ENCODE results near the gene HAND1.
"Not testable (repeated sequence)": the region's sequence is repeated elsewhere in the genome, so short reads cannot be mapped to it uniquely, and the experiment has no call there.

The HAND1 gene

DNA sequence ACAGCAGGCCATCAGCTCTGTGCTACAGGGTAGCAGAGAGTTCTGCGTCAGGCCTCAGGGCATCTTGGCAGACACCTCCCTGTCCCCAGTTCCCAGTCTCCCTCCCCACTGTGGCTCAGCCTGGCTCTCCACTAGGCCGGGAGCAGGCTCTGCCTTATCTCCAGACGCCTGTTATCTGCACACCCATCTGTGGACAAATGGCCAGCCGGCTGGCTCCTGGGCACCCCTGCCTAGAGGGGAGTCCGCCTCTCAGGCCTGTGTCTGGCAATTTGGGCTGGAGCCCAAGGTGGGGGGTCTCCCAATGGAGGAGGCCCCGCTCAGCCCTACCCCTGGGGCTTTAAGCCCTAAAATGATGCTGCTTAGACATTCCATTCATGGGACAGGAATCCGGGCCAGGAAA, 39.2 kb upstream of the HAND1 start:
- no peak overlapping the region for H3K27ac ChIP-seq (ENCODE audit: low read depth, low read length)
- no peak overlapping the region for H3K9ac ChIP-seq (ENCODE audit: low read length)
- H4K20me1 ChIP-seq (ENCODE audit: low read depth, low read length), result no peaks in the 10 kb centered on the region
- H3K36me3 ChIP-seq (ENCODE audit: low read length), result no peaks in the 10 kb centered on the region
- no peaks in the 10 kb centered on the region for H3F3A ChIP-seq (ENCODE audit: insufficient read depth)
- no peaks in the 10 kb centered on the region for H3K9me3 ChIP-seq (ENCODE audit: insufficient read depth, low read length)
- H3K9me2 ChIP-seq (replicated peaks; ENCODE audit: insufficient read depth, low read length), result no peaks in the 10 kb centered on the region
- H3K79me2 ChIP-seq (ENCODE audit: insufficient read depth, low read length), result no peaks in the 10 kb centered on the region
- no peak overlapping the region for H3K4me3 ChIP-seq (ENCODE audit: insufficient read depth, low read length, poor library complexity, severe bottlenecking)
- TF ChIP-seq CTCF (IDR thresholded peaks at IDR 0.05; ENCODE audit: insufficient read depth, low read length, poor library complexity, severe bottlenecking) (no peak), EZH2phosphoT487 (conservative IDR thresholded peaks at IDR 0.05; ENCODE audit: low read length) (no peak)
- H2AFZ ChIP-seq (ENCODE audit: low read depth, low read length, severe bottlenecking), result no peak overlapping the region
- H3K27me3 ChIP-seq (ENCODE audit: low read length), result no peaks in the 10 kb centered on the region; the same call in 1 of the 2 replicates
- H3K4me2 ChIP-seq (ENCODE audit: low read depth, low read length, poor library complexity, severe bottlenecking), result no peak overlapping the region

GRCh38 chr5:154516475-154516874, 38.4 kb upstream of the HAND1 start:
- no peak overlapping the region for H3K9ac ChIP-seq (ENCODE audit: low read length)

GRCh38 chr5:154515488-154515887, 37.5 kb upstream of the HAND1 start:
- not testable (repeated sequence) for H3K4me3 ChIP-seq (ENCODE audit: insufficient read depth, low read length, poor library complexity, severe bottlenecking); H3K27ac ChIP-seq (ENCODE audit: low read depth, low read length); H3K79me2 ChIP-seq (ENCODE audit: insufficient read depth, low read length); H4K20me1 ChIP-seq (ENCODE audit: low read depth, low read length); H2AFZ ChIP-seq (ENCODE audit: low read depth, low read length, severe bottlenecking); H3K9me2 ChIP-seq (replicated peaks; ENCODE audit: insufficient read depth, low read length); H3K4me2 ChIP-seq (ENCODE audit: low read depth, low read length, poor library complexity, severe bottlenecking); H3K27me3 ChIP-seq (ENCODE audit: low read length); H3K9ac ChIP-seq (ENCODE audit: low read length); H3K36me3 ChIP-seq (ENCODE audit: low read length); H3F3A ChIP-seq (ENCODE audit: insufficient read depth); H3K9me3 ChIP-seq (ENCODE audit: insufficient read depth, low read length)

More at GRCh38 chr5:154516475-154516874, 38.4 kb upstream of the HAND1 start:
- no peak overlapping the region for H3K4me2 ChIP-seq (ENCODE audit: low read depth, low read length, poor library complexity, severe bottlenecking)
- H3F3A ChIP-seq (ENCODE audit: insufficient read depth), result no peaks in the 10 kb centered on the region
- H3K4me3 ChIP-seq (ENCODE audit: insufficient read depth, low read length, poor library complexity, severe bottlenecking), result no peak overlapping the region
- H4K20me1 ChIP-seq (ENCODE audit: low read depth, low read length), result no peaks in the 10 kb centered on the region
- H3K79me2 ChIP-seq (ENCODE audit: insufficient read depth, low read length), result no peaks in the 10 kb centered on the region
- no peaks in the 10 kb centered on the region; the same call in 1 of the 2 replicates for H3K27me3 ChIP-seq (ENCODE audit: low read length)
- H2AFZ ChIP-seq (ENCODE audit: low read depth, low read length, severe bottlenecking), result no peak overlapping the region
- no peak overlapping the region for H3K27ac ChIP-seq (ENCODE audit: low read depth, low read length)
- H3K9me3 ChIP-seq (ENCODE audit: insufficient read depth, low read length), result no peaks in the 10 kb centered on the region
- no peaks in the 10 kb centered on the region for H3K36me3 ChIP-seq (ENCODE audit: low read length)
- TF ChIP-seq CTCF (IDR thresholded peaks at IDR 0.05; ENCODE audit: insufficient read depth, low read length, poor library complexity, severe bottlenecking) (no peak), EZH2phosphoT487 (conservative IDR thresholded peaks at IDR 0.05; ENCODE audit: low read length) (no peak)
- no peaks in the 10 kb centered on the region for H3K9me2 ChIP-seq (replicated peaks; ENCODE audit: insufficient read depth, low read length)

- TF ChIP-seq EZH2phosphoT487 (conservative IDR thresholded peaks at IDR 0.05; ENCODE audit: low read length), result no peak
- TF ChIP-seq CTCF (IDR thresholded peaks at IDR 0.05; ENCODE audit: insufficient read depth, low read length, poor library complexity, severe bottlenecking), result no peak
- no peak overlapping the region for H3K4me2 ChIP-seq (ENCODE audit: low read depth, low read length, poor library complexity, severe bottlenecking)
- H3K36me3 ChIP-seq (ENCODE audit: low read length), result no peaks in the 10 kb centered on the region
- H3K9me2 ChIP-seq (replicated peaks; ENCODE audit: insufficient read depth, low read length), result no peaks in the 10 kb centered on the region
- no peak overlapping the region for H3K27ac ChIP-seq (ENCODE audit: low read depth, low read length)
- H3K79me2 ChIP-seq (ENCODE audit: insufficient read depth, low read length), result no peaks in the 10 kb centered on the region
- H4K20me1 ChIP-seq (ENCODE audit: low read depth, low read length), result no peaks in the 10 kb centered on the region
- H3F3A ChIP-seq (ENCODE audit: insufficient read depth), result no peaks in the 10 kb centered on the region
- H3K27me3 ChIP-seq (ENCODE audit: low read length), result no peaks in the 10 kb centered on the region; the same call in 1 of the 2 replicates
- no peaks in the 10 kb centered on the region for H3K9me3 ChIP-seq (ENCODE audit: insufficient read depth, low read length)
- no peak overlapping the region for H2AFZ ChIP-seq (ENCODE audit: low read depth, low read length, severe bottlenecking)
- H3K9ac ChIP-seq (ENCODE audit: low read length), result no peak overlapping the region
- H3K4me3 ChIP-seq (ENCODE audit: insufficient read depth, low read length, poor library complexity, severe bottlenecking), result no peak overlapping the region
Measured at GRCh38 chr5:154514331-154514730, 36.3 kb upstream of the HAND1 start.
